ENCODE data around the gene PMIS2. TPM values are rescaled to one million over a fixed set of nuclear protein-coding genes. Genes with fewer than 3 reads are reported as not detected.

The PMIS2 gene
- total RNA-seq, 2 donors from 2014 or later: not detected

- DNase-seq (no peak), ATAC-seq (no peak)
- no peaks in the 10 kb centered on the region for H3K9me3 ChIP-seq (ENCODE audit: control insufficient read depth, low read length, poor library complexity, severe bottlenecking)
- Mint-ChIP-seq H3K27me3 (no peaks in the 10 kb centered on the region), H3K4me1 (peaks cover 25% of the 10 kb centered on the region), H3K36me3 (ENCODE audit: low read depth) (peaks cover 3% of the 10 kb centered on the region), H3K4me3 (no peak overlapping the region), H3K27ac (peak overlapping the region; percentile 21)
Observed at GRCh38 chr19:35551091-35551810, 34.7 kb upstream of the PMIS2 start.

- H3K36me3 Mint-ChIP-seq (ENCODE audit: low read depth): peaks cover 4% of the 10 kb centered on the region
- H3K4me1 Mint-ChIP-seq: peaks cover 20% of the 10 kb centered on the region
- H3K4me3 Mint-ChIP-seq: peak overlapping the region; percentile 31
- H3K27ac Mint-ChIP-seq: peak overlapping the region; percentile 62
- no peak for DNase-seq
- ATAC-seq: no peak
- no peaks in the 10 kb centered on the region for H3K9me3 ChIP-seq (ENCODE audit: control insufficient read depth, low read length, poor library complexity, severe bottlenecking)
- no peaks in the 10 kb centered on the region for H3K27me3 Mint-ChIP-seq
Observed at GRCh38 chr19:35552534-35553384, 33.2 kb upstream of the PMIS2 start.

- peak overlapping the region; percentile 62 for H3K27ac Mint-ChIP-seq
- ATAC-seq (no peak), DNase-seq (no peak)
- H3K27me3 Mint-ChIP-seq: no peaks in the 10 kb centered on the region
- H3K9me3 ChIP-seq (ENCODE audit: control insufficient read depth, low read length, poor library complexity, severe bottlenecking): no peaks in the 10 kb centered on the region
- H3K4me3 Mint-ChIP-seq: peak overlapping the region; percentile 31
- H3K4me1 Mint-ChIP-seq: peaks cover 20% of the 10 kb centered on the region
- H3K36me3 Mint-ChIP-seq (ENCODE audit: low read depth): peaks cover 6% of the 10 kb centered on the region
Observed at GRCh38 chr19:35553385-35554000, 32.5 kb upstream of the PMIS2 start.

- Mint-ChIP-seq H3K36me3 (ENCODE audit: low read depth) (peaks cover 5% of the 10 kb centered on the region), H3K27me3 (no peaks in the 10 kb centered on the region), H3K4me3 (no peak overlapping the region), H3K4me1 (peaks cover 16% of the 10 kb centered on the region), H3K27ac (no peak overlapping the region)
- no peak for DNase-seq
- no peak for ATAC-seq
- H3K9me3 ChIP-seq (ENCODE audit: control insufficient read depth, low read length, poor library complexity, severe bottlenecking): no peaks in the 10 kb centered on the region
Observed at GRCh38 chr19:35554076-35554475, 31.9 kb upstream of the PMIS2 start.

- peaks cover 13% of the 10 kb centered on the region for H3K27me3 Mint-ChIP-seq
- ATAC-seq: no peak
- peak overlapping the region; percentile 47 for H3K4me3 Mint-ChIP-seq
- H3K4me1 Mint-ChIP-seq: peaks cover 15% of the 10 kb centered on the region
- H3K27ac Mint-ChIP-seq: no peak overlapping the region
- DNase-seq: no peak
- peaks cover 2% of the 10 kb centered on the region for H3K36me3 Mint-ChIP-seq (ENCODE audit: low read depth)
- no peaks in the 10 kb centered on the region for H3K9me3 ChIP-seq (ENCODE audit: control insufficient read depth, low read length, poor library complexity, severe bottlenecking)
Observed at GRCh38 chr19:35555301-35556005, 30.5 kb upstream of the PMIS2 start.

GRCh38 chr19:35556025-35556590 lies 29.9 kb upstream of the PMIS2 start:
- DNase-seq (no peak), ATAC-seq (no peak)
- H3K9me3 ChIP-seq (ENCODE audit: control insufficient read depth, low read length, poor library complexity, severe bottlenecking): no peaks in the 10 kb centered on the region
- Mint-ChIP-seq H3K4me3 (peak overlapping the region; percentile 47), H3K4me1 (peaks cover 15% of the 10 kb centered on the region), H3K36me3 (ENCODE audit: low read depth) (peaks cover 5% of the 10 kb centered on the region), H3K27me3 (peaks cover 19% of the 10 kb centered on the region), H3K27ac (no peak overlapping the region)

- H3K4me3 Mint-ChIP-seq: peak overlapping the region; percentile 79
- H3K36me3 Mint-ChIP-seq (ENCODE audit: low read depth): peaks cover 8% of the 10 kb centered on the region
- peaks cover 20% of the 10 kb centered on the region for H3K4me1 Mint-ChIP-seq
- no peak for ATAC-seq
- DNase-seq: no peak
- H3K27me3 Mint-ChIP-seq: peaks cover 28% of the 10 kb centered on the region
- peak overlapping the region; percentile 27 for H3K27ac Mint-ChIP-seq
- H3K9me3 ChIP-seq (ENCODE audit: control insufficient read depth, low read length, poor library complexity, severe bottlenecking): no peaks in the 10 kb centered on the region
Observed at GRCh38 chr19:35556846-35557538, 29.0 kb upstream of the PMIS2 start.

GRCh38 chr19:35557539-35558399 lies 28.2 kb upstream of the PMIS2 start:
- ATAC-seq: peak; percentile 73
- peaks cover 22% of the 10 kb centered on the region for H3K4me1 Mint-ChIP-seq
- no peak overlapping the region for H3K27ac Mint-ChIP-seq
- no peaks in the 10 kb centered on the region for H3K9me3 ChIP-seq (ENCODE audit: control insufficient read depth, low read length, poor library complexity, severe bottlenecking)
- H3K27me3 Mint-ChIP-seq: peaks cover 36% of the 10 kb centered on the region
- H3K36me3 Mint-ChIP-seq (ENCODE audit: low read depth): peaks cover 13% of the 10 kb centered on the region
- peak; percentile 25 to 43 (median 40) for DNase-seq
- peak overlapping the region; percentile 79 for H3K4me3 Mint-ChIP-seq

- peaks cover 39% of the 10 kb centered on the region for H3K27me3 Mint-ChIP-seq
- DNase-seq (no peak), ATAC-seq (no peak)
- no peaks in the 10 kb centered on the region for H3K9me3 ChIP-seq (ENCODE audit: control insufficient read depth, low read length, poor library complexity, severe bottlenecking)
- H3K4me1 Mint-ChIP-seq: peaks cover 19% of the 10 kb centered on the region
- peaks cover 13% of the 10 kb centered on the region for H3K36me3 Mint-ChIP-seq (ENCODE audit: low read depth)
- H3K4me3 Mint-ChIP-seq: peak overlapping the region; percentile 7
- no peak overlapping the region for H3K27ac Mint-ChIP-seq
Observed at GRCh38 chr19:35558400-35559280, 27.3 kb upstream of the PMIS2 start.

- Mint-ChIP-seq H3K27me3 (peaks cover 41% of the 10 kb centered on the region), H3K27ac (no peak overlapping the region), H3K36me3 (ENCODE audit: low read depth) (peaks cover 13% of the 10 kb centered on the region), H3K4me1 (peaks cover 19% of the 10 kb centered on the region), H3K4me3 (peak overlapping the region; percentile 7)
- no peaks in the 10 kb centered on the region for H3K9me3 ChIP-seq (ENCODE audit: control insufficient read depth, low read length, poor library complexity, severe bottlenecking)
- ATAC-seq (no peak), DNase-seq (no peak)
Observed at GRCh38 chr19:35559281-35559659, 26.7 kb upstream of the PMIS2 start.

- H3K9me3 ChIP-seq (ENCODE audit: control insufficient read depth, low read length, poor library complexity, severe bottlenecking): no peaks in the 10 kb centered on the region
- DNase-seq: no peak
- peaks cover 47% of the 10 kb centered on the region for H3K27me3 Mint-ChIP-seq
- peaks cover 13% of the 10 kb centered on the region for H3K36me3 Mint-ChIP-seq (ENCODE audit: low read depth)
- H3K4me3 Mint-ChIP-seq: no peak overlapping the region
- H3K27ac Mint-ChIP-seq: no peak overlapping the region
- H3K4me1 Mint-ChIP-seq: peaks cover 19% of the 10 kb centered on the region
- ATAC-seq: no peak
Observed at GRCh38 chr19:35559781-35560180, 26.2 kb upstream of the PMIS2 start.
